ENCODE results near the gene FAM193B.
"Not testable (repeated sequence)": the region's sequence is repeated elsewhere in the genome, so short reads cannot be mapped to it uniquely, and the experiment has no call there.

FAM193B gene

GRCh38 chr5:177537389-177538361, 16.7 kb downstream of the FAM193B start:
- DNase-seq (ENCODE audit: low spot score): no peak

- DNase-seq (ENCODE audit: low spot score): no peak
These were observed 18.0 kb downstream of the FAM193B start for GRCh38 chr5:177536386-177536785.

- no peak for DNase-seq (ENCODE audit: low spot score)
These were observed 19.2 kb downstream of the FAM193B start for GRCh38 chr5:177535125-177535524.

- DNase-seq (ENCODE audit: low spot score): not testable (repeated sequence)
These were observed 19.9 kb downstream of the FAM193B start for GRCh38 chr5:177534433-177534832.

GRCh38 chr5:177531209-177531940, 23.0 kb downstream of the FAM193B start:
- no peak for DNase-seq (ENCODE audit: low spot score)

- DNase-seq (ENCODE audit: low spot score): no peak
These were observed 23.7 kb downstream of the FAM193B start for GRCh38 chr5:177530638-177531037.

GRCh38 chr5:177529247-177530203, 24.8 kb downstream of the FAM193B start:
- DNase-seq (ENCODE audit: low spot score): no peak

- no peak for DNase-seq (ENCODE audit: low spot score)
These were observed 25.7 kb downstream of the FAM193B start for GRCh38 chr5:177528631-177529030.

GRCh38 chr5:177527595-177527994, 26.8 kb downstream of the FAM193B start:
- DNase-seq (ENCODE audit: low spot score): no peak

- DNase-seq (ENCODE audit: low spot score): no peak
These were observed 27.6 kb downstream of the FAM193B start for GRCh38 chr5:177526791-177527190.

- no peak for DNase-seq (ENCODE audit: low spot score)
These were observed 28.2 kb downstream of the FAM193B start for GRCh38 chr5:177526191-177526590.

GRCh38 chr5:177524941-177525655, 29.3 kb downstream of the FAM193B start:
- DNase-seq (ENCODE audit: low spot score): no peak

- no peak for DNase-seq (ENCODE audit: low spot score)
These were observed 29.8 kb downstream of the FAM193B start for GRCh38 chr5:177524539-177524900.

- no peak for DNase-seq (ENCODE audit: low spot score)
These were observed 30.4 kb downstream of the FAM193B start for GRCh38 chr5:177523711-177524538.

- no peak for DNase-seq (ENCODE audit: low spot score)
These were observed 33.3 kb downstream of the FAM193B start for GRCh38 chr5:177520916-177521513.

- no peak for DNase-seq (ENCODE audit: low spot score)
These were observed 34.1 kb downstream of the FAM193B start for GRCh38 chr5:177520271-177520670.

- no peak for DNase-seq (ENCODE audit: low spot score)
These were observed 34.7 kb downstream of the FAM193B start for GRCh38 chr5:177519463-177520235.

GRCh38 chr5:177516601-177517568, 37.5 kb downstream of the FAM193B start, which contains the start of gene DDX41:
Gene DDX41 (minus strand): TSS chr5:177516961. CDS start chr5:177516945, 16 bp downstream.
- peak; percentile 98 for DNase-seq (ENCODE audit: low spot score)
